Activated CD4-positive, alpha-beta T cell treated with anti-CD3 and anti-CD28 coated beads, Interleukin-2, Interleukin-6, amounts not matched to agents 100 ng/mL and 50 ng/mL, durations not matched to agents 16 hours and 8 hours (primary cell): Measurements from ENCODE around the gene BCAS1.
"Not testable (repeated sequence)": the region's sequence is repeated elsewhere in the genome, so short reads cannot be mapped to it uniquely, and the experiment has no call there.

ENCODE experiments used
- DNase-seq: peaks from one replicate; pipeline ENCODE4 v3.0.0-alpha.2; 2020

BCAS1 gene

DNA sequence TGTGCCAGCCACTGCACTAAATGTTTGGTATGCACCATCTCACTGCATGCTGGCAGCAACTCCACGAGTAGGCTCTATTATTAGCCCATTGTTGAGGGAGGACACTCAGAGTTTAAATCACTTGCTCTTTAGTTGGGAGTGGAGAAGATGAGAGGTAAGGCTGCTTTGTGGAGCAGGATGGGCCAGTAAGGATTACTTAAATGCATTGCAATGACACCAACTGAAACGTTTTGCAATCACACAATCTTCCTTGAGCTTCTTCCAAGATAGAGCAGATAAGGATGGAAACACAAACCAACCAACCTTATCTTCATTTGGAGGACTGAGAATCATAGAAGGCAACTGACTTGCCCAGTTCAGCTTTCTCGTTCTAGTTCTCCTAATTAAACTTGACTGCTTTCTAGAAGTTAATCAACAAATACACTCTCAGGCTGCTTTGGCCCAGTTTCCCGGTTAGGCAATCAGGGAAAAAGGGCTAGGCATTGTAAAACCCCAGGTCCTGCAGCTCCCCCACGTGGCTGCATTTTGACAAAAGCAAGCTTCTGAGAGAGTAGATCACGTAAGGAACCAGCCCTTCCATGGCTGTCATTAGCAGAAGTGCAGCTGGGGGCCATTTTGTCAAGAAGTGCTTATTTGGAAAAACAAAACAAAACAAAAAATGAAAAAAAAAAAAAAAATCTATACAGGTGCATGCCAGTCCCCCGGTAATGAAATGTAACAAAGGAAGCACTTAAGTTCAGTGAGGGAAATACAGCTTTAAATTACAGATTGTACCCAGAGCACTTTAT lies 130.6 kb downstream of the BCAS1 start:
- DNase-seq = peak; percentile 85

DNA sequence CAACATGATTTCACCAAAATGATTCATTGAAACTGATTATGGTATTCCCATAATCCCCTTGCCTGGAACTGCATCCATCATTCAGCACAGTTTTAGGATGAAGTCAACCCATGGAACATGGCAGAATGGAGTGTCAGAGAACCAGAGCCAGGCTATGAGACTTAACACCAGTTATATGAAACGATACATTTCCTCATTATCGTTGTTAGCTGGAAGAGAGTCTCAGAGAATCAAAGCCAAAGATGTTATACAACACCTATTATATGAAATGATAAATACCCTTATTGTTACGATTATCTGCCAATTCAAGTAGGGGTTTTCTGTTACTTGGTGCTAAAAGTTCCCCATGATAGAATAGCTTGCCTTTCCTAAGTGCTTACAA lies 131.2 kb downstream of the BCAS1 start:
- no peak for DNase-seq

DNA sequence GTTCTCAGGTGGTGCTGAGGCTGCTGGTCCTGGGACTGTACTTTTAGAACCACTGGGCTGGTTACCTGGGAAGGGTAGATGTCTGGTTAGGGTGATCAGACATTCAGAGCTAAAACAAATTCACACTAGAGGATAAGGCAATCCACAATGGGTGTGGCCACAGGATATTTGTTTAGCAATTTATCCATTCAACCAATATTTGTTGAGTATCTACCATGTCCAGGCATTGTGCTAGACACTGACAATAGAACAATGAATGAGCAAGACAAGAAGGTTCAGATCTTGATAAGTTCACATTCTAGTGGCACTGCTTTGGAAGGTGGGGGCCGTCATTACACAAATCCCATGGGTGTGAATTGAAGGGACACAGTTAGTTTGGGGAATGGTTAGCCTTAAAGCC lies 131.7 kb downstream of the BCAS1 start:
- DNase-seq = no peak

DNA sequence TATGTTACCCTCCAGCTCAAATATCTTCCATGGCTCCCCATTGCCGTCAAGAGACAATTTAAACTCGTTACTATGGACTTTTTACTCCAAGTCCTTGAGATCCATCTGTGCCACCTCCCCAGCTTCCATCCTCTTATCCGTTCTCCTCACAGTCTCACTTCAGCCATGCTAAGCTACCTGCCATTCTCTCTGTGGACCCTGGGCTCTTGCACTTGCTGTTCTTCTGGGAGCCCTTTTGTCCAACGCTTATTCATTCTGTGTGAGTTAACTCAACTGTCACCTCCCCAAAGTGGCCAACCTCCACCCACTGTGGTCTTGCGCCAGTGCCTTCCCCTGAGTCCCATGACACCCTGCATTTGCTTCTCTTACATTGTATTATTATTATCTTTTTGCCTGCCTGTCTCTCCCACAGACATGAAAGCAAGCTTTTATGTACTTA lies 132.4 kb downstream of the BCAS1 start:
- DNase-seq = no peak

DNA sequence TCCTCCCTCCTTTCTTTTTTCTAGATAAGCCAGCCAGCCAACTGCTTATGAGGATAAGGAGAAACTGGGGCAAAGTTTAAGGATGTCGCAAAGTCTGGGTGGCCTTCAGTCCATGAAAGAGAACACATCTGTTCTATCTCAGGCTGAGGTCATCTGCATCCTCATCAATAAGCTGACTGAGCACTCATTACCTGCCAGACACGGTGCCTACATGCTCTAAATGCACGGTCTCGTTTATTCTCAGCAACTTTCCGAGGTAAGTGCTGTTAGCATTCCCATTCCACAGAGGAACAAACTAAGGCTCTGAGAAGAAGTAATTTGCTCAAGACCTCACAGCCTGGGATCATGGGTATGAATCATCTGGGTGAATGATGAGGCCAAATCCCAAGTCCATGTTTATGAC lies 133.1 kb downstream of the BCAS1 start:
- no peak for DNase-seq

DNA sequence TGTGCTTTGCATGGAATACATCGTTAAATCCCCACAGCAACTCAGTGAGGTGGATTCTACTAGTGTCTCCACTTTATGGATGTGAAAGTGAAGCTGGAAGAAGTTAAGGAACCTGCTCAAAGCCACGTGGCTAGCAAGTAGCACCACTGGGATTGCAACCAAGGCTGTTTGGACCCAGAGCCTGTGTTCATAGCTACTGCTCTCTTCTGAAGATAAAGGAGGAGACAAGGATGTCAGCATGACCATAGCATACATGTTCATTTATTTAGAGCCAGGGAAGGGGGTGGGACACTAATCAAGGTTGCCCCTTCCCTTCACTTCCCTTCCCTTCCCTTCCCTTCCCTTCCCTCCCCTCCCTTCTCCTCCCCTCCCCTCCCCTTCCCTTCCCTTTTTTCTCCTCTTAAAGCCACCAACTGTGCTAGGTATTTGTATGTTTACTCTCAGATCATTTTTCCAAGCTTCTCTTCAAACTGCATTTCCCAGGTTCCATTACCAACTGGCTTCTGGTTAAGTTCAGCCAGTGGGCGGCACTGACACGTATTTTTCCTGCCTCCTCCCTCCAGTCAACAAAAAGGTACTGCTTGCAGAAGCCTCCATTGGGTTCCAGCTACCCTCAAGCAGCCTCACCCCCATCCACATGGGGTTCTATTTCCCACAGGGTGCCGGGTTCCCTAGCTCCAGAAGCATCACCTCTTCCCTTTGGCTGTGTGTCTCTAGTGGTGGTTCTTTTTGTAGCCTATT lies 134.9 kb downstream of the BCAS1 start:
- DNase-seq = no peak

DNA sequence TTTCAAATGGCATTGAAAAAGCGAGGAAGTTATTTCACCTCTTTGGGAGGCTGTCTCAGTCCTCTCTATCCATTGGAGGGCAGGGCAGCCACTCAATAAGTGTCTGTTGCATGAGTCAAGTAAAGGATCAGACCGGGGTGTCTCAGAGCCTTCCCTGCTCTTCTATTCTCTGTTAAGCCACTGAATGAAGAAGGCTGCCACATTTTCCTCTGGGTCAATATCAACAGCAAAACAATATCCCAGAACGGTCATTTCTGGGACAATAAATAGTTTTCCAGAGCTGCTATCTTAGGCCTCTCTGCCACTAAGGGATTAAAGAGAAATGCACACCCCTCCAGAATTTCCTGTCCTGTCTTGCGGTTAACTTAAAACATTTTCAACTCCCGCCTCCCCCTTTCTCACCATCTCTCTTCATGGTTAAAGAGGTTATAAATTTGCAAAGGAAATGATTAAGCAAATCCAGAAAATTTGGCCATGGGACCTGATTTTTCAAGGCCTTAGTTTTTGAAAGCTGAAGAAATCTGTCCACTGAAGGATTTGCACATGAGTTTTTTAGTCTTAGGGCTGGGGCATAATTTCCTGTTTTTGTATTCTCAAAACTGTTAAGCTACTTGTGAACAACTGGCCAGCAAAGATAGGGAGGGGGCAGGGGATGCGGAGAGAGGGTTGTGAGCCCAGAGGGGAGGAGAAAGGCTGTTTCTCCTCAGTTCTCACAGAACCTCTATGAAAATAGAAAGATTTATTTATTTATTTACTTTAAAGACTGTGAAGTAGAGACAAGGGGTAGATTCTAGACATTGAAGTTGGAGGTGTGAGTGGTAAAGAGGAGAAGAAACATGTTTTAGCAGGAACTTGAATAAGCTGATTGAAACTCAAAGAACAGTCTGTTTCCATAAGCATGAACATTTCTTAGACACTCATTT lies 135.7 kb downstream of the BCAS1 start:
- DNase-seq = peak; percentile 47

DNA sequence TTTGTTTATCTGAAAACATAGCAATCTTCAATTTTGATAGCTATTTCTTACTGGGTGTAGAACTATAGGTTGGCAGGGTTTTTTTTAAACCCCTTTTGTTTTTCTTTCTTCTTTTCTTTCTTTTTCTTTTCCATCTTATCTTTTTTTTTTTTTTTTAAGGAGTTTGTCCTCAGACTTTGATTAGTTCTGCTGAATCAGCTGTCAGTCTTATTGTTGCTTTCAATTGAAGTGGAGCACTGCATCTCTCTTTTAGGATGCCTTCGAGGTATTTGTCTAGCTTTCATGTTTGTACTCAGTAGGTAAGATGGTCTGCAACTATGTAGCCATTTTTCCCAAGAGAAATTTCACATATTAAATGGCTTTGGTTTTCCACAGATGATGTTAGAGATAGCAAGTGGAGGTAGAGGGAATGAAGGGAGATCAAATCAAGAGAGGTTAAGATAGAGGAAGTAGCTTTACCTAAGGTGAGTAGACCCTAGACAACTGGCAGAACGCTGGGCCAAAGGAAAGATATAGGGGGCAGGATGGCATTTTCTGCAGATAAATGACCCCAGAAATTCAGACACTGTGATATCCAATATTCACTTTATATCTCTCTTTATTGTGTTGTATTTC lies 137.1 kb downstream of the BCAS1 start:
- DNase-seq = no peak

DNA sequence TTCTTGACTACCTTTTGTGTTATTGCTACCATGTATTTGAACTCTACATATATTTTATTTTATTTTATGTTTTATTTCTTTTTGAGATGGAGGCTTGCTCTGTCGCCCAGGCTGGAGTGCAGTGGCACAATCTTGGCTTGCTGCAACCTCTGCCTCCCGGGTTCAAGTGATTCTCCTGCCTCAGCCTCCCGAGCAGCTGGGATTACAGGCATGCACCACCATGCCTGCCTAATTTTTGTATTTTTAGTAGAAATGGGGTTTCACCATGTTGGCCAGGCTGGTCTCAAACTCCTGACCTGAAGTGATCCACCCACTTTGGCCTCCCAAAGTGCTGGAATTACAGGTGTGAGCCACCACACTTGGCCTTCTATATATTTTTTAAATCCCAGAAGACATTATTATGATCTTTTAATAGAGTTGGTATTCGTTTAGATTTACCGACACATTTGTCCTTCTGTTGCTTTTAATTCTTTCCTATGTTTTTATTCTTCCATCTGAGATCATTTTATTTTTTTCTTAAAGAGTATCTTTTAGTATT lies 137.7 kb downstream of the BCAS1 start:
- not testable (repeated sequence) for DNase-seq

DNA sequence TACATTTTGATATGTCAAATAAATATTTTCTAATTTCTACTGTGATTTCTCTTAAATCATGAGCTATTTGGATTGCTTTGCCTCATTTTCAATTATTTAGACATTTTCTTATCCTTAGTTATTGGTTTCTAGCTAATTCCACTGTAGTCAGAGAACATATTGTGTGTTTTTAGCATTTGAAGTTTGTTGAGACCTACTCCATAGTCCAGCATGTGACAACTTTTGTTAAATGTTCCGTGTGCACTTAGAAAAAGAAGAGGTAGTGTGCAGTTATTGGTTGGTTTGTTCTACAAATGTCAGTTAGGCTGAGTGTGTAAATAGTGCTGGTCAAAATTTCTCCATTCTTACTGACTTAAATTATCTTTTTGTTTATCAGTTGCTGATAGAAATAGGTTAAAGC lies 138.8 kb downstream of the BCAS1 start:
- no peak for DNase-seq

DNA sequence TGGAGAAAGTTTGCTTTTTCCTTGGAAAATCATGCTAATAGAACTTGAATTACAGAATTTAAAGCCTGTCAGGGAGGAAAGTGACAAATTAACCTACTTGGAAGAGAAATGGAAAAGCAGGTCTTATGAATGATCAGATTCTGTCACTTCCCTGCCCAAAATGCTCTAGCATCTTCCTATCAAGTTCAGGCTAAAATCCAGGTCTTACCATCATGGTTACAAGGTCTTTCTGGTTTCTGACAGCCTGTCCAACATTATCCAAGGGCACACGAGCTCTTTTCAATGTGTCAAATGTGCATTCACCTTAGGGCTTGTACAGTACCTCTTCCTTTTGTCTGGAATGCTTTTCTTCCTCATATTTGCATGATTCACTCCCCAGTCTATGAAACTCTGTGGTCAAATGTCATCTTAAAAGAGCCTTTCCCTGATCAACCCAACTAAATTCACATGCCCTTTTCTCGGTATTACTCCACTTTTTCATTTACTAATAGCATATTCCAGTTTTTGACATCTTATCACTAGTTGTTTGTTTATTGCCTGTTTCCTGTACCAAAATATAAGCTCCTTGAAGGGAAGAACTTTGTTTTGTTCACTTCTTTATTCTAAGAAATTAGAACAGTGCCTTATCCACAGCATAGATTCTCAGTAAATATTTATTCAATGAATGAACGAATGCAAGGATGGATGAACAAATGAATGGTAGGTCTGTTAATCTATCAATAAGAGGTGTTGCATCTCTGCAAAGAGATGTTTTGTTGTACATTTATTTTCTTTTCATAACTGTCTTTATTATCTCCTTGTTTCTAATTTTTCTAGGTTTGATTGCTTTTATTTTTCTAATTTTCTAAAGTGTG lies 139.5 kb downstream of the BCAS1 start:
- DNase-seq = no peak

DNA sequence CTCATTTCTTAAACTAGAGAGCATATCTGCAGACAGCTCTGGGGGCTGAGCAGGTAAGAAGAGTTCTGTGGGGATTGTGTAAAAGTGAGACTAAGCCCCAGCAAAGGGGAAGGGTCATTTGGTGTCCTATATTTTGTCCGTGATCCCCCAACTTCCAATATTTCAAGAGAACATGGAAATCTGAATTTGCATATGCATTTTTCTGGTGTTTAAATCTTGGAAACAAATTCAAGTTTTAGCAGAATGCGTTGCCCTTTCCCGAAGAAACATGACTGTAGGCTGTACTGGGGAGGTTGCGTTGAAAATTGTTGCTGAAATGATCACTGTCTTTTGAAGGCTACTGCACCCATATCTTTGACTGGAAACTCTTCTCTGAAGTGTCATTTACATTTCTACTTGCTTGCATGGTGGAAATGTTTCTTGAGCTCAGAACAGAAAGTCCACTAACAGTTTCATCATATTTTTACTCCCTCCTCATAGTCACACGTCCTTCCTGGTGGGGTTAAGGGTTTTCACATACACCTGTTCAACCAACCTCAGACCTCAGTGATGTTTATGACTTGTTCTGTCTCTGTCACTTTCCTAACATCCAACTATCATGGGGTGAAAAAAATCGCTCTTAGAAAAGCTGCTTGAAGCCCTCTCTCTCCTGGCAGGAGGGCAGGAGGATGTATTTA lies 140.3 kb downstream of the BCAS1 start:
- DNase-seq = no peak

DNA sequence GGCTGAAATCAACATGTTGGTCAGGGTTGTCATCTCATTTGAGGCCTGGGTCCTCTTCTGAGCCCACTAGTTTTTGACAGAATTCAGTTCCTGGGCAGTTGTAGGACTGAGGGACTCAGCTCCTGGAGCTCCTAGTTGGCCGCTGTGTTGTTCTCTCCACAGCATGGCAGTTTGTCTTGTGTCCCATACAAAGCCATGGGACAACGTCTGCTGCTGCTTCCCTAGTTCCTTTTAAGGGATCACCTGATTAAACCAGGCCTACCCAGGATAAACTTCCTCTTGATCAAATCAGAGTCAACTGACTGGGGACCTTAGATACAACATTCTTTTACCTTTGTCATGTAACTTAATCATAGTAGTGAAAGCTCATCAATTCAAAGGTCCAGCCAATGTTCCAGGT lies 141.0 kb downstream of the BCAS1 start:
- no peak for DNase-seq

DNA sequence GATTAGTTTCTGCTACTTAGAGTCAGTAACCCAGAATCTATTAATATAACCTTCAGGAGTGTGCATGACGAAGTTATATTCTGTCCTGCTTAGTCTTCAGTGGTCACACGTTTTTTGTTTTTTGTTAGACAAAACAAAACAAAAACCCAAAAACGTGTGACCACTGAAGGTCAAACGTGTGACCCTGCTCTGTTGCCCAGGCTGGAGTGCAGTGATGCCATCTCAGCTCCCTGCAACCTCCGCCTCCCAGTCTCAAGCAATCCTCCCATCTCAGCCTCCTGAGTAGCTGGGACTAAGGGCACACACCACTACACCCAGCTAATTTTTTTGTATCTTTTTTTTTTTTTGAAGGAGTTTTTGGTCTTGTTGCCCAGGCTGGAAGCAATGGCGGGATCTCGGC lies 142.4 kb downstream of the BCAS1 start:
- DNase-seq = no peak

DNA sequence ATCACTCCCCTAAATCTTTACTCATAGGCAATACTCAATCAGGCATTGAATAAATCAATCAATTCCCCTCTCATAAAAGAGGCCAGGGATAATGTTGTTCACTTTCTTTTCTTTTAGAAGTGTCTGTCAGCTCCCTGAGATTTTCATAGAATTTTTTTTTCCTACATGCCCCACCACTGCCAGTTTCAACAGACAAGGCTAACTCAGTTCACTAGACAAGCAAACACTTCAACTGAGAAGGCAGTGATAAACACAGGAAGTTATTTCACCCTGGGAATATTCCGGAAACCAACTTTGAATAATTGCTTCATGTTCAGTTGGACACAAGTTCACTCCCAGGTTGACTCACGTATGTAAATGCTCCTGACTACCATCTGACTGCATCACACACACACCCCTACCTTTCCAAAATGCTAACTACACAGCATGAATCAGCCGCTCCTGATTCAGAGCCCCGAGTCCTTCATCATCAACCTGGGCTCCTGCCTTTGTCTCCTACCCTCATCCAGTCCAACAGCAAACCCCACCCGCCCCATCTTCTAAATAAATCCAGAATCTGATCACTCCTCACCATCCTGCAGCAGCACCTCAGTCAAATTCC lies 143.9 kb downstream of the BCAS1 start:
- DNase-seq = peak; percentile 70

DNA sequence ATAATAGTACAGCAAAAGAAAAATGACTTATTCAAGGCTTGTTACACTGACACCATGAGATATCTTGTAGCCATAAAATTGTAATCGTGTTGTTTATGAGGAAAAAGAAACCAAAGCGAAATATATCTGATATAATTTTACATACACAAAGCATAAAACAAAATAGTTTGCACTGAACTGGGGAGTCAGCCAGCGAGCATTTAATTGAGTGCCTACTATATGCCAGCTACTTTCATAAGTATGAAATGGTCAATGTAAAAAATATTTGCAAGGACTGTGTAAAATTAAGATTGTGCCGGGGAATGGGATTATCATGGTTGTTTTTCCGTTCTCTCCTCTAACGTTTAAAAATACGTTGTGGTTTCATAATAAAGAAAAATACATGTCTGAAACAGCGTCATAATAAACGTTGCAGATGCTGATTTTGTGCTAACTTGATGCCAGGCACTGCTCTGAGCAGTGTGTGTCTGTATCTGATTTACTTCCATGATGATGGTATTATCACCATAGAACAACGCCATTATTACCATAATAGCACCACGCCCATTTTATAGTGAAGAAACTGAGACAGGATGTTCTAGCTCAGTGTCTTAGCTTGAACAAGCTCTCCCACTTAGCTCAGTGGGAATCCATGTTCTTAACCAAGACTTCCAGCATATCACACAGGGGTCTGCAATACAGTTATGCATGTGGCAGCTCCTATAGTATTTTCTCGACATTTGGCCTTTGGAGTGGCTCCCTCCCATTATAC lies 144.6 kb downstream of the BCAS1 start:
- no peak for DNase-seq

DNA sequence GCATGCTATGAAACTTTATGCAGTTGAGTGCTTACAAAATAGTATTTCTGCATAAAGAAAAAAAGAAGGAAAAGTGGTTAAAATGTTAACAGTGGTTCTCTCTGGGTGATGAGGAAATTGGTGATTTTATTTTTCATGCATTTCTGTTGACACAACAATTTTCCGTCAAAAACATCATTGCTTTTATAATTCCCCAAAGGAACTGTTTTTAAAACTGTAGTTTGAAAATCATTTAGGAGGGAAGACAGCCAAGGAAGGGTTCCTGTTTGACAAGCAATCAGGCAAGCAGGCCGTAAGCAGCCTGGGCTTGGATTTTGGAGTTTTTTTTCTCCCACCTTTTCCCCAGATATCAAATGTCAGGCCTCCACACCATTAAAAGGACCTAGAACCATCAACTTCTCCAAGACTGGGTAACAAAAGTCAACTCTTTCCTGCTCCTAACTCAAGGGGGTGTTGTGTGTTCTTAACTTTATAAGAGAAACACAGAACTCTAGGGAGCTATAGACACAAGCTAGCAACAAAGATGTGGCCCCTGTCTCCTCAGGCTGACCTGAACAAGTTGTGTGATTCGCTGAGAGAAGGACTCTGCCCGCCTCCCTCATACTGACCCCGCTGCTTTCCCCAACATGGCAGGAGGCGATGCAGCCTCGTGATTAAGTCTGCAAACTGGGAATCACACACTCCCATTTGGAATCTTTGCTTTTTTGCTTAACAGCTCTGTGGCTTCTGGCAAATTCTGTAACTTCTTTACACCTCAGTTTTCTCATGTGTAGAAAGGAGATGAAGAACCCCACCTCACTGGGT lies 146.6 kb downstream of the BCAS1 start:
- no peak for DNase-seq

DNA sequence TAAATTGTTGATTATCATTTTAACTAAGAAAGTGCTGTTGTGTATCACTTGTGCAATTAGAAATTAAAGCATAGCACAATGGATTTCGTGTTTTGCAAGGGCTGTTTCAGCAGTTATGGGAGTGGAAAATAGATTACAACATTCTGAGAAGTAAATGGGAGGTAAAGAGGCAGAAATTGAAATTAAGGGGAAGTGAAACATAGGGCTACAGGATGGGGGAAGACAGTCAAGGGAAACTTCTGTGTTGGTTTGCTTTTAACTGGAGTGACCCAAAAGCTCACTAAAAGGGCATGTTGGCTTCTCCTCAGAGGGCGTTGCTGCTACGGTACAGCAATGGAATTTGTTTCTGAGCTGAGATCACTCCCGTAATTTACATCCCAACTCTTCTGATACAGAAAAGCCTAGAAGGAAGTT lies 147.5 kb downstream of the BCAS1 start:
- DNase-seq = no peak

DNA sequence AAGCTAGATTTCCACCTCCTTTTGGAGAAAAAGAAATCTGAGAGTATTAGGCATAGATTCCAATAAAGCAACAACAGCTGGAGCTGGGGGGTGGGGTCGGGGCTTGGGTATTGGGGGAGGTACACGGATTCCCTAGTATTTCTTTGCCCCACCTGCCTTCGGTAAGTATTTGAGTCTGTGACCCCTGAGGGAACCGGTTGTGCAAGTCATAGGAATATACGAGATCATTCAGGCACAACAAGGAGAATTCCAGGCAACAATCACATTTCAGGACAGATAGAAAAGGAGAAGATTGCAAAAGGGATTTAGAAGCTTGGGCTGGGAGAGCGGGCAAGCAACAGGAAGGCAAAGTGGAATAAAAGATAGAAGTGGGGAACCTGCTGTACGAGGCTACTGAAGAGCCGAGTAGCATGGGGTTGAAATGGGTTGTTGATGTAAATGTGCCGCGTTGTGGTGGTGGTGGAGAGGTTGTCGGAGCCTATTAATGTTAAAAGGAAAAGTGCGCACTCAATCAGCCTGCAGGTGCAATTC lies 148.9 kb downstream of the BCAS1 start:
- DNase-seq = no peak
